Erythroblast (primary cell): ENCODE results near the gene TGM4.

ENCODE experiments used
- DNase-seq, 2 experiments: peaks; one replicate each; lab custom pipeline; 2025; lab: John Stamatoyannopoulos, UW
- GATA1 ChIP-seq: IDR thresholded peaks from 2 replicates; pipeline ENCODE4 v1.6.1; 2011; ENCODE audit warnings: low read depth, mild to moderate bottlenecking, control low read depth, low read length, moderate library complexity
- POLR2A ChIP-seq: IDR thresholded peaks from 2 replicates; pipeline ENCODE4 v1.6.1; 2011; ENCODE audit warnings: mild to moderate bottlenecking, low read length

The TGM4 gene

DNA sequence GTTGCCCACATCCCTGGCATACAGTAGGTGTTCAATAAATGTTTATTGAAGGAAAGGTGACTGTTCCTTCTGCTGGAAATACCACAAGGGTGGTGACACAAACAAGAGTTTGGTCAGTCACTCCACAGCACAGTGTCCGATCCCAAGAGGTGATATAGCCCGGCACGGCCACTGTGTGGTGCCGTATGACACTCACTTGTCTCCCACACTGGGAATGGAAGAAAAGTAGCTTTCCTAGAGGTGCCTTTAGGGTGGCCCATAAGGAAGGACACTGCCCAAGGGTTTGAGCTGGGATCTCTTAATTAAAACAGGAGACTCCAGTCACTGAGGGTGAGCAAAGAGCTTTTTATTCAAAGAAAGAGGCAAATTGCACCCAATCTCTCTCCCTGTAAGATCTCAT lies 40.5 kb downstream of the TGM4 start:
- TF ChIP-seq POLR2A (no peak), GATA1 (no peak)
- DNase-seq, result peak; percentile 29 to 45

DNA sequence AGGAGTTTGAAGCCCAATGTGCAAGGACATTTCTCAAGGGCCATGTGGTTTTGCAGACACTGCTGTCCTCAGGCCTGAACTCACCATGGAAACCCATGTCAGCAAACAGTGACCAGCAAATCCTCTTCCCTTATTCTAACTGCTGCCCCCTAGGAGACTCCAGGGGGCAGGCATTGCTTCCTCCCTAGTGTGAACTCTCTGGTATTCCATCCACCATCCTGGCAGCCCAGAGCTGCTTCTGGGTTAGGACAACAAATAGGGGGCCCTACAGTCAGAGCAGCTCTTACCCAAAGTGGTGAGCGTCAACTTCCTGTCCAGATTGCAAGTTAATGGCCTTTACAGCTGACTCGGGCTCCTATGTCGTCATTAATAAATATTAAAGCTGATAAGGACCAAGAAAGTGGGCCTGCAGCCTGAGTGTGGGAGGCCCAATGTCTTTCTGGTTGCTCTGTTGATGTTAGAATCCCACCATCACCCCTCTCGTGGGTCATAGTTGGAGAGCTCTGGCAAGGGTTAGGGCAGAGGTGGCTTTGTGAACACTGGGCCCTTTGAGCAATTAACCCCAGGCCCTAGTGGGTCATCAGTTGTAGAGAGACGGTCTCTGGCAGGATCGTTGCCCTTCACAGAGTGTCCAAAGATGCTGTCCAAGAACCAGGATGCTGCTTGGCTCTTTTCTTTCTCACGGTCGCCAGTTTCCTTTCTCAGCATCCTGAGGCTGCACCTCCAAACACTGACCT lies 41.5 kb downstream of the TGM4 start:
- TF ChIP-seq POLR2A, result no peak
- no peak for TF ChIP-seq GATA1
- DNase-seq, result peak in 1 of 2 experiments; percentile 25

DNA sequence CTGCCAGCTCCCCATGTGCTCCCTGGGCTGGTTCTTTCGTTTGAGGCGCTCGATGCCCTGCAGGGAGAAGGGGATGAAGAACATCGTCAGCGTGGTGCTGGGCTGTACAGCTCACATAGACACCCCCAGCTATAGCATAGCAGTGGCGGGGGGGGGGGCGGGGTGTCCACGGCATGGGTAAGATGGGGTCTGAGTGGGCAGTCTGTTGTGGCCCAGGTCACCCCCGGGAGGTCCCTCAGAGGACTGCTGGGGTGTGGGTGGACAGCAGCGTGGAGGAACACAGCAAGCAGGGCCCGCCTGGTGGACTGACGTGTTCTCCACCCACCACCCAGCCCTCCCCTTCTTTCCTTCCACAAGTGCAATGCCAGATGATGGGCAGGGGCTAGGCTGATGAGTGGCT lies 43.7 kb downstream of the TGM4 start:
- no peak for DNase-seq
- no peak for TF ChIP-seq GATA1
- TF ChIP-seq POLR2A, result no peak

DNA sequence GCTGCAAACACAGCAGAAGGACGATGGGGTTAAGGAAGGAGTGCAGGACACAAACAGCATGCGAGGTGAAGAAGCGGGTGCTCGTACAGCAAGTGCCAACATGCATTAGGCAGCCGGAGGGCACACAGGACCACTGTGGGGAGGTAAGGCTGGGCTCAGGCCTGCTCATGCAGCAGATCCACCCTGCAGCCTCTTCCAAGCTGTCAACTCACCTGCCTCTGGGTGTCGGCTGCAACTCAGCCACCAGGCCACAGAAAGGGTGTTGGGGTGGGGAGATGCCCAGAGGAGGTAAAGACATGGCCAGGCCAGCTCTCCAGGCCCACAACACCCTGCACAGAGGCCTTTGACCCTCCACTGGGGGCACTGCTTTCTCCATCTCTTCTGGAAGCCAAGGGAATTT lies 44.2 kb downstream of the TGM4 start:
- DNase-seq, result no peak
- TF ChIP-seq GATA1, result no peak
- no peak for TF ChIP-seq POLR2A

DNA sequence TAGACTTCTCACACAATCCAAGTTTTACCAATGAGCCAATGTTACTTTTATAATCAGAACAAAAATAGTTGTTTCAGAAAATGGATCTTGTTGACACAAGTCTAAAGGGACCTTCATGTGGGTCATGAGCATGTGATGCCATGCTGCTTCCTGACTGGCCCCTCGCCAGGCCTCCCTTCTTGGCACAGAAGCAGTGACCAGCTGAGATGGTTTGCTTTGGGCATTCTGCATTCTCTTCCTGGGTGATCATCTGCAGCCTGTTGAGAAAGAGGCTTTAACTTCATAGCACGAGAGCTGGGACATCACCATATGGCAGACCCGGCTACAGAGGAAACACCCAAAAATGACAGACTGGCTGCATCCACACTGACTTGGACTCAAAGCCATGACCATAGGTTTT lies 45.7 kb downstream of the TGM4 start:
- no peak for DNase-seq
- TF ChIP-seq GATA1, result no peak
- TF ChIP-seq POLR2A, result no peak

DNA sequence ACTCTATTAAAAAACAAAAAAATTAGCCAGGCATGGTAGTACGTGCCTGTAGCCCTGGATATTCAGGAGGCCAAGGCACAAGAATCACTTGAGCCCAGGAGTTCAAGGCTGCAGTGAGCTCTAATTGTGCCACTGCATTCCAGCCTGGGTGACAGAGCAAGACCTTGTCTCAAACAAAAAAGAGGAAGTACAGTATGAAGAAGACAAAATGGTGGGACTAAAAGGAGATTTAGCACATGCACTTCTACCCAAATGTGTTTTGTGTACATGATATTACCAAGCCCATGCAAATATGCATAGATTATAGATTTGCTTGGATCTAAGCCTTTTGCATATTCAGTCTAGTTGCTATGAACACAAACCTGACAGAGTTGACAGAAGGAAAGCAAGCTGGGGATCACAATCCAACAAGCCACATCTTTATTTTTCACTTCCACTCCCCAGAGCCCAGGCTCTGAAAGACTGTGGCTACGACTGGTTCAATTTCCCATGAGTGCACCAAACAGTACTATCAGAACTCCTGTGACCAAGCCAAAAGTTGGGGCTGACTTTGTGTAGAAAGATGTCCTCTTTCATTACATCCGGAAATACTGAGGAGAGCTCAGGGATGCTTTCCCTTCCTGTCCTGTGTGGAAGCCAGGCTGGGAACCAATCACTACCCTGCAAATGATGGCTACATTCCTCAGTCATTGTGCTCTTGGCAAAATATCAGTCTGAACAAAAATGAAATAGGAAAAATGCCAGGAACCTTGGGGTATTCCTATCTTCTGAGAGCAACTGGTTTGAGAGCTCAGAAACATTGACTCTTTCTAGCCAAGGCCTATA lies 49.4 kb downstream of the TGM4 start:
- TF ChIP-seq POLR2A, result no peak
- no peak for TF ChIP-seq GATA1
- DNase-seq, result no peak

DNA sequence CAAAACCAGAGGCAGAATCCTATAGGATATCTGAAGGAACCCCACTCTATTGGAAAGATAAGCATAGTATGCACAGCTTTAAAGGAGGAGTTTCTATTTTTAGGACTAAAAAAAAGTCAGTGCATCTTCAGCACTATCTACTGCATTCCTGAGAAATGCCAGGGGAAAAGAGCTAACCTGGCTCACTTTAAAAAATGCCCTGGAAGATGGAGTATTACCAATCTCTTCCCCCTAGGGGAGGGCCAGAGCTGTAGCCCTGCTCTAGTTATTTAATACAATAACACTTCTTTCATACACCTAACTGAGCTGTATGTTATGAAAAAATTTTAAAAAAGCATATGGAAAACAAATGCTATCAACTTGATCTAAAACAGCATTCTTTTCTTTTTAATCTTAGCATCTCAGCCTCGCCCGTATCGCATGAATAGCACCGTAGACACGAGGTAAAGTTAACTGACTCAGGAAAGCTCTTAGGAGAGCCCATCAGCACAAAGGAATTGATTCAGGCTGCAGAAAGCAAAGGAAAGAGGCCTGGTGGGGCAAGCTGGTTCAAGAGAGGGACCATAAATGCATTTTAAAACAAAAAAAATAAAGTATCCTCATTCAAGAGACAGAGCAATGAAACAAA lies 50.2 kb downstream of the TGM4 start:
- TF ChIP-seq GATA1, result no peak
- TF ChIP-seq POLR2A, result no peak
- no peak for DNase-seq

DNA sequence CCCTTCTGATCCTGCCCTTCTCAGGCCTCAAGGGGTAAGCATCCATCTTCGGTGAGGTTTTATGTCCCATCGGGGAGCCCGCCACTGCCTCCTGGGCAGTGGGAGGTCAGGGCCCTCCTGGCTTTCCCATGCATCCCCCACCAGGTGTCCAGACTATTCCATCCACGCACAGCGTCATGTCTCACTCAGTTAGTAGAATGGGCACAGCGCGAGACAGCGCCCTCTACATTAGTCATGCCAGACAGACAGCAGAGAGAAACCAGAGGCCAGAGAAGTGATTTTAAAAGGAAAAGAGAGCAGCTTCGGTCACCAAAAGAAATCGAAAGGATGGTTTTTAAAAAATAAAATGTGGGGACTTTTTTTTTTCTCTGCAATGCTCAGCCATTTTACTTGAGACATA lies 51.8 kb downstream of the TGM4 start:
- peak; percentile 20 to 24 for DNase-seq
- no peak for TF ChIP-seq GATA1
- TF ChIP-seq POLR2A, result no peak

DNA sequence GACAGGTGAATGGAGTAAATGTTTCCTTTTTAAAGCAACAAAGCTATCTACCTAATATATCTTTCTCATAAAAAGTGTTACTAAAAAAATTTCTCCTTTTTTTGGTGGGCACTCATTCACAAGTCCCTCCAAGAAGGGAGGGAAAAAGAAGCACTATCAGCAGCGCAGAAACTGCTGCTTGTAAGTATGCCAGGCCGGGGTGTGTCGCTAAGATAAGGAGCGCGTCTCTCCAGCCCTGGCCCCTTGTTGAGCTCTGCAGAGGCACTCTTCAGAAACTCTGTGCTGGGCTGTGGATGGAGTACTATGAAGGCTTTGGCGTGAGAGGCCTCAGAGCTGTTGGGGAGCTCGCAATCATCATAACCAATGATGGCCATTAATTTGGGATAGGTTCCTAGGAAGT lies 52.5 kb downstream of the TGM4 start:
- TF ChIP-seq GATA1 (peak; percentile 84), POLR2A (no peak)
- peak; percentile 92 to 96 for DNase-seq

DNA sequence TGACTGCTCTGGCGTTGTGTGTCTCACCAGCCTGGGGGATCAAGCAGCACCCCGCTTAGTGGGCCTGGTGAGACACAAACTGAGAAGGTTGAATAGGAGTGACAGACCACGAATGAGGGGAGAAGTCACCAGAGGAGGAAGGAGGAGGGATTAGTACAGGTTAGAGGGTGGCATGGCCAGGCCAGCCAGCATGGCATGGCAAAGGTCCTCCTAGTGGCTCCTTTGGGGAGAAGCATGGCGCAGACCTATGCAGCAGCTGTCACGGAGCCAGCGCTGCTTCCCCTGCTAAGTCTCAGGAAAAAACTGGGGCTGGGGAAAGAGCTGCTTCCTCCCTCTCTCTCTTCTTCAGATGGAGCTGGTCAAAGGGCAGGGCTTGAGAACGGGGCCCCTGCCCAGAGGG lies 53.0 kb downstream of the TGM4 start:
- TF ChIP-seq GATA1, result no peak
- TF ChIP-seq POLR2A, result no peak

DNA sequence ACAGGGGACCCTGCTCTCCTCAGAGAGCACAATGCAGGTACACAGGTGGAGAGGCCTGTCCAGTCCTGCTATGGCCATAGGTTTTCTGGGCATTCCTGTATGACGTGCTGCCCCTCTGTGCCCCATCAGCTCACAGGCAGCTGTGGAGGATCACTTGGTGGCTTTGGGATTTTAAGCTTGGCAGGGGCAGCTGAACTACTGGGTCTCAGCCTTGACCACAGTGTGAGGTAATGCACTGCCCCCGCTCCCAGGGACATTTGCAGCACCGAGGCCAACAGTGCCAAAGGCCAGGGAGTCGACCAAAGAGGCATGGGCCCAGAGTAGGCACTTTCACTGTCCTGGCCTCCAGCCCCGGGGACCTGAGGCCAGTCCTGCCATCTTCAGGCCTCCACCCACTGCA lies 55.4 kb downstream of the TGM4 start:
- no peak for TF ChIP-seq POLR2A
- no peak for TF ChIP-seq GATA1
- DNase-seq, result no peak

More for the DNA sequence above, 53.0 kb downstream of the TGM4 start:
- DNase-seq, result no peak

DNA sequence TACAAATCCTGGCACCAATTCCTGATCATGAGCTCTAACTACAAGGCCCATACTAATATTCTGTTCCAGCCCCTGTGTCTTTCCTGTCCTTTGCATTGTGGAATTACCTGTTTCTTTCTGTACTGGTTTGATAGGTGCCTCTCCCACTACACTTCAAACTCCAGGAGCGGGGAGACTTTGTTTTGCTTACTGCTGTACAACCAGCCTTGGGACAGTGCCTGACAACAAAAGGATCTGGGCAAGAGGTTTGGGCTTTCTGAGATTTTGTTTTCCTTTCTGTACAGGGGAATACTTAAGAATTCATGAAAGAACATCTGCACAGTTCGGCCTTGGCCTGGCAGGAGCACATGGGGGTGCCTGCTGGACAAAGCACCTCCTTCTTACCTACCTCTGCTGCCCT lies 56.5 kb downstream of the TGM4 start:
- TF ChIP-seq GATA1 (no peak), POLR2A (no peak)
- DNase-seq, result no peak

DNA sequence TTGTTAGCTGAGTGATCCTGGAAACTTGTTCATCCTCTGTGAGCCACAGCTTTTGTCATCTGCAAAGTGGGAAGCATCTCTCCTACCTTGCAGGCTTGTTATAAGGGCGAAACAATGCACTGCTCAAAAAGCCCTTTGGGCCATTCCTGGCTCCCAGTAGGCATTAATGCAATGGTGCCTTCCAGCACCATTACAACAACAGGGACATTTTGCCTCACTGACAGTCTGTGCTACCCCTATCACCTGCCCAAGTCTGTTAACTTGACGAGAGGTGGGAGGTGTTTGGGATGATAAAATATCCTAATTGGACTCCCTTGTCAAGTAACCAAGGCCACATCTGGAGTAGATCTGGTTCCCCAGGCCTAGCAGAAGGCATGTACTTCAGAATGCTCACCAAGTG lies 57.4 kb downstream of the TGM4 start:
- no peak for DNase-seq
- TF ChIP-seq POLR2A (no peak), GATA1 (no peak)

DNA sequence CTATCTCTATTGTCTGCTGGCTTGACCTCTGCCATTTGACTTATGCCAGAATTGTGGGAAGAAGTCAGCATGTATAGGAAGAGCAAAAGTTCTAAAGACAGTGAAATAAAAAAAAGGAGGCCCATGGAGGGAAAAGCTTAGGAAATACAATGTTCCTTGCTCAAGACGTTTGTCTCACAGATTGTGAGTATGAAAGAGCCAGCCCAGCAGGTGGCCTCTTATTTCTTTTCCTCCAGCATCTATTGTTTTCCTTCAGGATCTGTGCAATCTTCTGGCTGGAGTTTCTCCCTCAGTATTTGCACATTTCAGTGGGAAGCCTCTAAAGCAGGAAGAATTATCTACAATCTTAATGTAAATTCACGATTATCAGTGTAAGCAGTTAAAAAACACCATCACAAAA lies 57.9 kb downstream of the TGM4 start:
- DNase-seq, result no peak
- TF ChIP-seq GATA1, result no peak
- TF ChIP-seq POLR2A, result no peak
